ENCODE measurements around the gene GPR6. TPM values are rescaled to one million over a fixed set of nuclear protein-coding genes. Genes with fewer than 3 reads are reported as not detected.

The GPR6 gene
- total and polyA plus RNA-seq, 2 of the 8 experiments (the other 6 are each of a cell fraction or from before 2014, with no cell fraction given), result 0.18 to 0.37 TPM

DNA sequence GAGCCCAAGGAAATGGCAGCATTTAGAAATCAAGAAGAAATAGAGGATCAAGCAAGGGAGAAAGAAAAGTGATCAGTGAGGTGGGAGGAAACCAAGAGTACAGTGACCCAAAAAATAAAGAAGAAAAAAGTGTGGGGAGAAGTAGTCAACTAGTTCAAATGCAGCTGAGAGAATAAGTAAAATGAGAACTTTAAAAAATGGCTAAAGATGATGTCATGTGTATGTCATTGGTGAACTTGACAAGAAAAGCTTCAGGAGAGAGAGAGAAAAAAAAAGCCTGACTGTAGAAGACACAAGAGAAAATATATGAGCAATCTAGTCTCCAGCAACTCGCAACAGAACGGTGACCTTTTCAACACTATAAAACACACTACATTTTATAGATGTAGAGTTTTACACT lies 6.3 kb downstream of the GPR6 start:
- Histone ChIP-seq H3K79me2 (ENCODE audit: control insufficient read depth in 1 of 2, insufficient read depth in 2 of 2, low read length in 2 of 2) (no peaks in the 10 kb centered on the region), H4K5ac (ENCODE audit: insufficient read length, low read depth, low read length) (no peak overlapping the region), H4K91ac (replicated peaks; ENCODE audit: insufficient read length, low read length) (no peak overlapping the region), H3K9ac (replicated peaks in 1 of 4; ENCODE audit: extremely low read depth in 1 of 4, low read depth in 3 of 4, low read length in 3 of 4) (no peak overlapping the region), H3K14ac (ENCODE audit: insufficient read length) (no peak overlapping the region), H3K4me2 (ENCODE audit: insufficient read depth in 1 of 2, low read depth in 2 of 2, low read length in 2 of 2) (no peak overlapping the region), H3K18ac (ENCODE audit: extremely low read depth, low read length) (no peak overlapping the region), H2BK20ac (ENCODE audit: low read length) (no peak overlapping the region), H2AFZ (ENCODE audit: low read length) (no peak overlapping the region), H3K27me3 (replicated peaks in 1 of 4; ENCODE audit: control insufficient read depth in 3 of 4, extremely low read depth in 1 of 4, insufficient read depth in 3 of 4, low read length in 3 of 4) (peaks cover 8 to 14% (median 11%) of the 10 kb centered on the region in 4 experiments), H2BK15ac (ENCODE audit: low read length) (no peak overlapping the region), H3K79me1 (ENCODE audit: low read depth, low read length) (no peaks in the 10 kb centered on the region), H3K23me2 (ENCODE audit: low read depth, low read length) (peaks cover 3% of the 10 kb centered on the region; the same call in 1 of the 2 replicates), H3K56ac (replicated peaks; ENCODE audit: insufficient read length, low read depth, low read length) (no peak overlapping the region), H3K9me3 (ENCODE audit: insufficient read depth in 2 of 2, low read depth in 1 of 2, low read length in 1 of 2) (no peaks in the 10 kb centered on the region; a peak in 1 of 4 replicates), H2AK5ac (ENCODE audit: low read depth, low read length) (no peak overlapping the region), H3K23ac (ENCODE audit: insufficient read length) (no peak overlapping the region), H3K27ac (ENCODE audit: low read depth, low read length) (no peak overlapping the region), H3K36me3 (ENCODE audit: control insufficient read depth in 2 of 4, insufficient read depth in 4 of 4, low read length in 3 of 4) (no peaks in the 10 kb centered on the region), H4K8ac (ENCODE audit: extremely low read depth, insufficient read depth, low read length) (no peak overlapping the region), H4K20me1 (replicated peaks in 1 of 2; ENCODE audit: control insufficient read depth in 1 of 2, insufficient read depth in 2 of 2, low read length in 2 of 2) (peaks cover 0 to 2% of the 10 kb centered on the region in 2 experiments), H2BK120ac (replicated peaks; ENCODE audit: low read depth, low read length) (no peak overlapping the region), H3K4ac (replicated peaks; ENCODE audit: insufficient read length, low read depth, low read length) (no peak overlapping the region), H2BK12ac (ENCODE audit: low read depth, low read length) (no peak overlapping the region), H3K4me1 (replicated peaks in 1 of 4; ENCODE audit: control insufficient read depth in 3 of 4, insufficient read depth in 4 of 4, low read length in 3 of 4) (peaks cover 0 to 5% (median 3%) of the 10 kb centered on the region in 4 experiments; a peak in 4 of 7 replicates), H3K4me3 (ENCODE audit: extremely low read depth in 1 of 4, insufficient read depth in 2 of 4, low read depth in 3 of 4, low read length in 4 of 4) (no peak overlapping the region), H2BK5ac (ENCODE audit: low read depth, low read length) (no peak overlapping the region)
- WGBS, 2 experiments (ENCODE audit: extremely low coverage in 1 of 2, insufficient coverage in 1 of 2, insufficient read length in 1 of 2, insufficient replicate concordance in 2 of 2, low coverage in 1 of 2, low lambda C conversion rate in 2 of 2, missing lambda C conversion rate in 1 of 2), result 89% methylated on average over 2 of the region's 2 CpGs; no CpG with 5 or more reads in 1 of the 2 experiments
- FAIRE-seq, result no peak
- DNase-seq (ENCODE audit: low read depth in 1 of 2, low spot score in 2 of 2), result no peak
- POLR2A ChIA-PET (ENCODE audit: partially characterized antibody), result no interaction called here
- CTCF ChIA-PET (ENCODE audit: partially characterized antibody), result interaction anchor here (0.7 to 1.2 kb wide), 4 partner anchors 8 to 1270 kb away, joined by 3 read pairs; no protein-coding TSS in a partner anchor
- no peak for TF ChIP-seq TEAD4 (IDR thresholded peaks at IDR 0.05; ENCODE audit: low read depth, low read length)
- TF ChIP-seq HDAC2 (IDR thresholded peaks at IDR 0.05; ENCODE audit: borderline replicate concordance in 1 of 2, low read depth in 2 of 2, low read length in 2 of 2), result no peak
- no peak for TF ChIP-seq CBX5 (IDR thresholded peaks at IDR 0.05; ENCODE audit: low read depth, low read length)
- TF ChIP-seq BACH1 (IDR thresholded peaks at IDR 0.05; ENCODE audit: low read length), result no peak
- TF ChIP-seq TBP (IDR thresholded peaks at IDR 0.05; ENCODE audit: low read depth, low read length), result no peak
- no peak for TF ChIP-seq BRCA1 (IDR thresholded peaks at IDR 0.05; ENCODE audit: low read depth, low read length)
- no peak for TF ChIP-seq PHF8 (conservative IDR thresholded peaks at IDR 0.05; ENCODE audit: low read depth, low read length)
- TF ChIP-seq TAF7 (optimal IDR thresholded peaks at IDR 0.05; ENCODE audit: borderline replicate concordance, low read depth, low read length), result no peak
- no peak for TF ChIP-seq JUND (IDR thresholded peaks at IDR 0.05; ENCODE audit: low read length)
- TF ChIP-seq TAF1 (IDR thresholded peaks at IDR 0.05; ENCODE audit: low read depth, low read length), result no peak
- no peak for TF ChIP-seq SRF (IDR thresholded peaks at IDR 0.05; ENCODE audit: low read depth, low read length)
- TF ChIP-seq KDM1A (IDR thresholded peaks at IDR 0.05; ENCODE audit: borderline replicate concordance, low read length), result no peak
- TF ChIP-seq CBX8 (IDR thresholded peaks at IDR 0.05; ENCODE audit: borderline replicate concordance, low read depth, low read length), result no peak
- TF ChIP-seq KDM5A (IDR thresholded peaks at IDR 0.05; ENCODE audit: low read length), result no peak
- no peak for TF ChIP-seq SP2 (IDR thresholded peaks at IDR 0.05; ENCODE audit: low read length)

Measured in H1 (cell line).